ENCODE results near the gene SCNM1. TPM values are rescaled to one million over a fixed set of nuclear protein-coding genes. Genes with fewer than 3 reads are reported as not detected.

SCNM1 gene
- total and polyA plus RNA-seq, 9 of the 15 experiments (the other 6 are each of a cell fraction or from before 2014, with no cell fraction given), result 17.2 to 204 (median 63.0) TPM

- TF ChIP-seq, protein P1, sequence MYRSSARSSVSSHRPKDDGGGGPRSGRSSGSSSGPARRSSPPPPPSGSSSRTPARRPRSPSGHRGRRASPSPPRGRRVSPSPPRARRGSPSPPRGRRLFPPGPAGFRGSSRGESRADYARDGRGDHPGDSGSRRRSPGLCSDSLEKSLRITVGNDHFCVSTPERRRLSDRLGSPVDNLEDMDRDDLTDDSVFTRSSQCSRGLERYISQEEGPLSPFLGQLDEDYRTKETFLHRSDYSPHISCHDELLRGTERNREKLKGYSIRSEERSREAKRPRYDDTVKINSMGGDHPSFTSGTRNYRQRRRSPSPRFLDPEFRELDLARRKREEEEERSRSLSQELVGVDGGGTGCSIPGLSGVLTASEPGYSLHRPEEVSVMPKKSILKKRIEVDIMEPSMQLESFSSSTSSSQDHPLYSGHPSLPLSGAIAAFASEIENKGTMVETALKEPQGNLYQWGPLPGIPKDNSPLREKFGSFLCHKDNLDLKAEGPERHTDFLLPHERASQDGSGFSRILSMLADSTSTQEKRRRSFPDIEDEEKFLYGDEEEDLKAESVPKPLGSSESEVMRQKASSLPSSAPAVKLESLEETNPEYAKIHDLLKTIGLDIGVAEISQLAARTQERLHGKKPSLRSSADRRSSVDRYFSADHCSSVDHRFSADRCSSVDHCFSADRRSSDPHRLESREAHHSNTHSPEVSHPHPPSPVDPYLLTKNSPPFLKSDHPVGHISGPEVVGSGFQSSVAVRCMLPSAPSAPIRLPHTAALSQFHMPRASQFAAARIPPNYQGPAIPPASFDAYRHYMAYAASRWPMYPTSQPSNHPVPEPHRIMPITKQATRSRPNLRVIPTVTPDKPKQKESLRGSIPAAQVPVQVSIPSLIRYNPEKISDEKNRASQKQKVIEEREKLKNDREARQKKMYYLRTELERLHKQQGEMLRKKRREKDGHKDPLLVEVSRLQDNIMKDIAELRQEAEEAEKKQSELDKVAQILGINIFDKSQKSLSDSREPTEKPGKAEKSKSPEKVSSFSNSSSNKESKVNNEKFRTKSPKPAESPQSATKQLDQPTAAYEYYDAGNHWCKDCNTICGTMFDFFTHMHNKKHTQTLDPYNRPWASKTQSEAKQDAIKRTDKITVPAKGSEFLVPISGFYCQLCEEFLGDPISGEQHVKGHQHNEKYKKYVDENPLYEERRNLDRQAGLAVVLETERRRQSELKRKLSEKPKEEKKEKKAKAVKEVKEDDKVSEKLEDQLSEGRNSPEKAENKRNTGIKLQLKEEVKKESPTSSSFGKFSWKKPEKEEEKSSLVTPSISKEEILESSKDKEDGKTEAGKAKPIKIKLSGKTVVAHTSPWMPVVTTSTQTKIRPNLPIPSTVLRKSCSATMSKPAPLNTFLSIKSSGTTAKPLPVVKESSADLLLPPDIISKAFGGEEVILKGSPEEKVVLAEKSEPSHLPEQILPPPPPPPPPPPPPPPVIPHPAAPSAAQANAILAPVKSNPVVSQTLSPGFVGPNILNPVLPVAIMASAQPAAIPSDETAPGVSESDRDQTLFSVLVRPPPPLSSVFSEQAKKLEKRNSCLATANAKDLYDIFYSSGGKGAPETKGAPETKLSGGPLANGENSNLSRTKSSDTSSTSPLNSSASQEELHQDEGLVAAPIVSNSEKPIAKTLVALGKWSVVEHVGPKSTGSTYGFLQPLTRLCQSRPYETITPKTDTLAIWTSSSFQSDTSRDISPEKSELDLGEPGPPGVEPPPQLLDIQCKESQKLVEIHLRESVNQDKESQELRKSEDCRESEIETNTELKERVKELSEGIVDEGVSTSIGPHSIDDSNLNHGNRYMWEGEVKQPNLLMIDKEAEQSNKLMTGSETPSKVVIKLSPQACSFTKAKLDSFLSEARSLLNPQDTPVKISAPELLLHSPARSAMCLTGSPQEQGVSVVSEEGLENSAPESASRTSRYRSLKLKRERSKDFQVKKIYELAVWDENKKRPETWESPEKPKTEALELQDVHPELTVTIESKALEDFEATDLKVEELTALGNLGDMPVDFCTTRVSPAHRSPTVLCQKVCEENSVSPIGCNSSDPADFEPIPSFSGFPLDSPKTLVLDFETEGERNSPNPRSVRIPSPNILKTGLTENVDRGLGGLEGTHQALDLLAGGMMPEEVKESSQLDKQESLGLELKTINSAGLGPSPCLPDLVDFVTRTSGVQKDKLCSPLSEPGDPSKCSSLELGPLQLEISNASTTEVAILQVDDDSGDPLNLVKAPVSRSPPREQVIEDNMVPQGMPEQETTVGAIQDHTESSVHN (IDR thresholded peaks at IDR 0.05; ENCODE audit: borderline replicate concordance in 1 of 2, low read depth in 1 of 2), result no peak
- TF ChIP-seq RERE (CRISPR knock-in tag; IDR thresholded peaks at IDR 0.05; ENCODE audit: borderline replicate concordance), result no peak
- no peak for TF ChIP-seq CBFB (CRISPR knock-in tag; IDR thresholded peaks at IDR 0.05)
Measured at GRCh38 chr1:151165281-151165737, 635 bp upstream of the SCNM1 start (continued).
